Measurements from ENCODE around the gene C2orf80.
"Not testable (repeated sequence)": the region's sequence is repeated elsewhere in the genome, so short reads cannot be mapped to it uniquely, and the experiment has no call there.

The C2orf80 gene

DNA sequence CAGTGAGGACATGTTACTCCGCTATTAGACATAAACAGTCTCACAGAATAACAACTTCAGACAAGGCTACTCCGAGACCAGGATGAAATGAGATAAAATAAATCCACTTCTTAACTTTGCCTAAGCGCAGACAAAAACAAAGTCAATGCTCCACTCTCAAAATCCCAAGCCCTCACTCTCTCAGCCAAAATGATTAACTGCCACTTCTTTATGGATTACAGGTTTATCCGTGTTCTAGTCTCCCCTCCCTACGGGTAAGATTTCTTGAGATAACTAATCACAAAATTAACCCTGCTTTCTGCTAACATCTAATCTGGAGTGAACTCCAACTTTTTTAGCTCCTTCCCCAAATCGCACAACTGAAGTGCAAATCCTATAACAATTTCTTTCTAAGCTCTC is 59.1 kb downstream of the C2orf80 start:
- no peak for DNase-seq

- no peak for DNase-seq
Measured at GRCh38 chr2:208129744-208130711, 59.8 kb downstream of the C2orf80 start, which contains the start of gene CRYGC. Gene CRYGC, minus strand, starts transcription at chr2:208129828. Its CDS starts 36 bp downstream, at chr2:208129792.

GRCh38 chr2:208128136-208128535 is 61.7 kb downstream of the C2orf80 start:
- no peak for DNase-seq

- DNase-seq = no peak
Measured at GRCh38 chr2:208127090-208127489, 62.7 kb downstream of the C2orf80 start.

DNA sequence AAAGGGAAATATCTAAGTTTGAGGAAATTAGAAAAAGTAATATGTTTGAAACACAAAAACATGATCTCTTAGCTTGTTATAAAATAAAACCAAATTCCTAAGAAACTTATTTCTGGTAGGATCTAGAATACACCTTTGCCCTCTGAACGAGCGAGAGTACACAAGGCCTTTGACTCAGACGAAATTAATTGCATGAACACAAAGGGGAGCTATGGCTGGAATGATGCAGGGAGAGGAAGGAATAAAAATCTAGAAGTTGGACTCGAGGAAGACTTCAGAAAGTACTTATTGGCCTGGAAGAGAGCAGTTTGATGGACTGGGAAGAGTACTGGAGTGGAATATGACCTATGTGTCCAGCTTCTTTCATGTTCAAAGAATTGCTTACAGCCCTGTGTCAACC is 64.6 kb downstream of the C2orf80 start:
- DNase-seq = no peak

- DNase-seq = not testable (repeated sequence)
Measured at GRCh38 chr2:208124013-208124715, 65.7 kb downstream of the C2orf80 start, which contains the start of gene CRYGD. Gene CRYGD, minus strand, starts transcription at chr2:208124524. Its CDS starts 51 bp downstream, at chr2:208124473.

GRCh38 chr2:208122248-208122647 is 67.6 kb downstream of the C2orf80 start:
- DNase-seq = no peak

DNA sequence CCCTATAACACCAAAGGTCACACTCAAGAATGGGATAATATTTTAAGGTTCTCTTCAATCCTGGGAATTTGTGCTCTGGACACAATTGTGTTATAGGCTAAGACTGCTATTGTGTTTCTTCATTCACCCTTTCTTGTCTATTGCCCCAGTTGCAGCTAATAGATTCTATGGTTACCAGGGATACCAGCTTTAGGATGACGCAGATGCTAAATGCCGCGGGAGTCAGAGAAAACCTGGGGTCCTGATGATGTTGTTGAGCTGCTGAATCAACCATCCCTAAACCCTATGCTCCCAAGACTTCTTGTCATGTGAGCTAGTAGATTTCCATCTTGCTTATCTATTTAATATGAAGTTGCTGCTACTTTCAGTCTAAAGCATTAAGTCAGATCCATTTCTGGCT is 70.9 kb downstream of the C2orf80 start:
- DNase-seq = no peak

- DNase-seq = not testable (repeated sequence)
Measured at GRCh38 chr2:208117390-208117789, 72.4 kb downstream of the C2orf80 start.

Measured in NCI-H526 (cell line).